ENCODE measurements around the gene TMEM116.

The TMEM116 gene

GRCh38 chr12:111943929-111944328, 69.0 kb downstream of the TMEM116 start:
- no peak for TF ChIP-seq CTCF (IDR thresholded peaks at IDR 0.05; ENCODE audit: extremely low read depth, missing control alignments)
- DNase-seq (ENCODE audit: low spot score): no peak

- DNase-seq (ENCODE audit: low spot score): no peak
Observed at GRCh38 chr12:111942557-111942956, 70.4 kb downstream of the TMEM116 start.

GRCh38 chr12:111937429-111937828, 75.5 kb downstream of the TMEM116 start:
- TF ChIP-seq CTCF (IDR thresholded peaks at IDR 0.05; ENCODE audit: extremely low read depth, missing control alignments): no peak
- DNase-seq (ENCODE audit: low spot score): no peak

More at GRCh38 chr12:111942557-111942956, 70.4 kb downstream of the TMEM116 start:
- no peak for TF ChIP-seq CTCF (IDR thresholded peaks at IDR 0.05; ENCODE audit: extremely low read depth, missing control alignments)

GRCh38 chr12:111936869-111937268, 76.1 kb downstream of the TMEM116 start:
- DNase-seq (ENCODE audit: low spot score): no peak
- TF ChIP-seq CTCF (IDR thresholded peaks at IDR 0.05; ENCODE audit: extremely low read depth, missing control alignments): no peak

GRCh38 chr12:111932241-111932640, 80.7 kb downstream of the TMEM116 start:
- no peak for TF ChIP-seq CTCF (IDR thresholded peaks at IDR 0.05; ENCODE audit: extremely low read depth, missing control alignments)
- DNase-seq (ENCODE audit: low spot score): no peak

- DNase-seq (ENCODE audit: low spot score): no peak
- no peak for TF ChIP-seq CTCF (IDR thresholded peaks at IDR 0.05; ENCODE audit: extremely low read depth, missing control alignments)
Observed at GRCh38 chr12:111927346-111927745, 85.6 kb downstream of the TMEM116 start.

- no peak for DNase-seq (ENCODE audit: low spot score)
- no peak for TF ChIP-seq CTCF (IDR thresholded peaks at IDR 0.05; ENCODE audit: extremely low read depth, missing control alignments)
Observed at GRCh38 chr12:111926631-111927030, 86.3 kb downstream of the TMEM116 start.

Measured in GM20000 (cell line).